GM18505 (cell line): Measurements from ENCODE around the gene AP3B1.
"Not testable (repeated sequence)": the region's sequence is repeated elsewhere in the genome, so short reads cannot be mapped to it uniquely, and the experiment has no call there.

Experiments used
- ATAC-seq: cut with Tn5 transposase; IDR thresholded peaks from one replicate; pipeline ENCODE4 v1.9.1; 2021; ENCODE audit not compliant: unreplicated experiment
- POLR2A ChIP-seq: IDR thresholded peaks from 4 replicates; pipeline ENCODE4 v1.6.1; 2011; ENCODE audit warnings: borderline replicate concordance; ENCODE audit not compliant: insufficient read depth, insufficient read length; ENCODE audit errors: extremely low read depth

AP3B1 gene

DNA sequence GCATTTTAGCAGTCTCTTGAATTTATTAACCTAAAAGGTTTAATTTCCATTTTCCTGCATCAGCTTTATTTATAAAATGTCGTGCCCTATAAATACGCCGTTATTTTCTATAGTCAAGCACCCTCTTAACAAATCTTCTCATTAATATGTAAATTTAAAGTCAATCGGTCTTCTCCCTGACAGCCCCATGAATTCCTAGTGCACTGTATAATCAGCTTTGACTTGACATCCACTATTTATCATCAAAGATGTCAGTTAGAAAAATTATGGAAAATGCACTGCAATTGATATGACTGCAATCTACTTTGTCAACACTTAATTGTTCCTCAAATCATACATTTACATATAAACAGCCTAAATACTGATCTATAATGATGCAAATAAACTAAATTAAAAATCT lies 83.4 kb downstream of the AP3B1 start:
- no peak for ATAC-seq
- no peak for TF ChIP-seq POLR2A

GRCh38 chr5:78204241-78204640 lies 90.3 kb downstream of the AP3B1 start:
- no peak for ATAC-seq
- TF ChIP-seq POLR2A = no peak

DNA sequence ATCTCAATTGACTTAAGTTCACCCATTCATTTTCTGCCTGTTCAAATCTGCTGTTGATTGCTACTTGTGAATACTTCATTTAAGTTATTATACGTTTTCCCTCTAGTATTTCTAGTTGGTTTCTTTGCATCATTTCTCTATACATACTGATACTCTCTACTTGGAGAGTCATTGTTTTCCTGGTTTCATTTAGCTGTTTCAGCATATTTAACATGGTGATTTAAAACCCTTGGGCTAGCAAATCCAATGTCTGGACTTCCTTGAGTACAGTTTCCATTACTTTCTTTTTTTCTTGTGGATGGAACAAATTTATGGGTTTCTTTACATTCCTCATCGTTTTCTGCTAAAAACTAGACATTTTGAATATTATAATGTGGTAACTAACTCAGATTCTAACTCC lies 90.7 kb downstream of the AP3B1 start:
- no peak for ATAC-seq
- no peak for TF ChIP-seq POLR2A

DNA sequence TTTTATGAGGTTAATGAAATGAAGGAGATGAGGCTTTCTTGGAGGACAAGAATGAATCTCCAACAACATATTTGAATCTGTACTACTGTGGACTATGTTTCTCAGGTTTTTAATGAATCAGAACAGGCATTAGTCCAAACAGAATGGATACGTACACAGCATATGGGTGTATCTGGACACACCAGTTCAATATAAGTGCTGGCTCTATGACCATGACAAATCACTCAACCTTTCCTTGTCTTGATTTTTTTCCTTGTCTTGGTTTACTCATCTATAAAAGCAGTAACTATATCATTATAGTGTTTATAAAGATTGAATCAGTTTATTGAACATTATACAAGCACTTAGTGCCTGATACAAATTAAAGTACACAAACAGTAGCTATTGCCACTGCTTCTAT lies 104.1 kb downstream of the AP3B1 start:
- ATAC-seq = no peak
- no peak for TF ChIP-seq POLR2A

- ATAC-seq = not testable (repeated sequence)
Observed at GRCh38 chr5:78188681-78189080, 105.8 kb downstream of the AP3B1 start.

- ATAC-seq = no peak
- TF ChIP-seq POLR2A = no peak
Observed at GRCh38 chr5:78187172-78187571, 107.3 kb downstream of the AP3B1 start.

- TF ChIP-seq POLR2A = no peak
- ATAC-seq = no peak
Observed at GRCh38 chr5:78182838-78183237, 111.7 kb downstream of the AP3B1 start.

GRCh38 chr5:78178356-78178755 lies 116.1 kb downstream of the AP3B1 start:
- no peak for ATAC-seq
- no peak for TF ChIP-seq POLR2A

DNA sequence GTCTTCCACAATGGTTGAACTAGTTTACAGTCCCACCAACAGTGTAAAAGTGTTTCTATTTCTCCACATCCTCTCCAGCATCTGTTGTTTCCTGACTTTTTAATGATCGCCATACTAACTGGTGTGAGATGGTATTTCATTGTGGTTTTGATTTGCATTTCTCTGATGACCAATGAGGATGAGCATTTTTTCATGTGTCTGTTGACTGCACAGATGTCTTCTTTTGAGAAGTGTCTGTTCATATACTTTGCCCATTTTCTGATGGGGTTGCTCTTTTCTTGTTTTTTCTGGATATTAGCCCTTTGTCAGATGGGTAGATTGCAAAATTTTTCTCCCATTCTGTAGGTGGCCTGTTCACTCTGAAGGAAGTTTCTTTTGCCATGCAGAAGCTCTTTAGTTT lies 124.2 kb downstream of the AP3B1 start:
- ATAC-seq = not testable (repeated sequence)

DNA sequence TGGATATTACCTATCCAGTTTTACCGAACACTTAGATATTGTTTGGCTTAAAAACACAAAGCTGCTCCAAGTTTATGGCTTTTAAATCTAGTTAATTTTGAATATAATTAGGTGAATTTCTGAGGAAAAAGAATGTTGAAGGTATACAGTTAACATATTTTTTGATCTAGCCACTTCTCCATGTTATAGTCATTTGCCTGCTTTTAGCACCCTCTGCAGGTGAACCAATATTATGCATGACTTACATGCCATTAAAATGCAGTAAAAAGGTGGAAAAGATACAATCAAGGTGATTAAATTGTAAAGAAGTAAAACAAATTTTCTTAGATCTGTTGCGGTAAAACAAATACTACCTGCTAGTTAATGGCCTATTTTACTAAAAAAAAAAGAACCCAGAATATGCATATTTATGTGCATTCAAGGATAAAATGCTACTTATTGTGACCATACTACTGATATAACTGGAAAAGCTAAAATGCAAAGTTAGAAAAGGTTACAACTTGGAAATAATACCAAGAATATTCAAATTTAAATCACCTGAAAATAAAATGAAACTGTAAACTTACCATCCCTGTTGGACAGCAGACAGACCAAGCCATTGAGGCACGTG lies 132.1 kb downstream of the AP3B1 start:
- no peak for ATAC-seq
- TF ChIP-seq POLR2A = no peak

GRCh38 chr5:78157001-78157400 lies 137.5 kb downstream of the AP3B1 start:
- no peak for ATAC-seq
- no peak for TF ChIP-seq POLR2A

DNA sequence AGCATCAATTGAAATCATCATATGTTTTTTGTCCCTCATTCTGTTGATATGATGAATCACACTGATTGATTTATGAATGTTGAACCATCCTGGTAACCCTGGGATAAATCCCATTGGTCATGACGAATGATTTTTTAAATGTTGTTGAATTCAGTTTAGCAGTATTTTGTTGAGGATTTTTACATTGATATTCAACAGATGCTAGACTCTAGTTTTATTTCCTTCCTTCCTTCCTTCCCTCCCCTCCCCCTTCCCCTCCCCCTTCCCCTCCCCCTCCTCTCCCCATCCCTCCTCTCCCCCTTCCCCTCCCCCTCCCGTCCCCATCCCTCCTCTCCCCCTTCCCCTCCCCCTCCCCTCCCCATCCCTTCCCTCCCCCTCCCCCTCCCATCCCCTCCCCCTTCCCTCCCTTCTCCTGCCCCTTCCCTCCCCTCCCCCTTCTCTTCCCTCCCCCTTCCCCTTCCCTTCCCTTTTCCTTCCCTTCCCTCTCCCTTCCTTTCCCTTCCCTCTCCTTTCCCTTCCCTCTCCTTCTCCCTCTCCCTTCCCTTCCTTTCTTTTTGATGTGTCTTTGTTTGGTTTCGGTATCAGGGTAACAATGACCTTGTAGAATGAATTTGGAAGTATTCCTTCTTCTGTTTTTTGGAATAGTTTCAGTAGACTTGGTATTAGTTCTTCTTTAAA lies 142.8 kb downstream of the AP3B1 start:
- no peak for TF ChIP-seq POLR2A
- no peak for ATAC-seq

DNA sequence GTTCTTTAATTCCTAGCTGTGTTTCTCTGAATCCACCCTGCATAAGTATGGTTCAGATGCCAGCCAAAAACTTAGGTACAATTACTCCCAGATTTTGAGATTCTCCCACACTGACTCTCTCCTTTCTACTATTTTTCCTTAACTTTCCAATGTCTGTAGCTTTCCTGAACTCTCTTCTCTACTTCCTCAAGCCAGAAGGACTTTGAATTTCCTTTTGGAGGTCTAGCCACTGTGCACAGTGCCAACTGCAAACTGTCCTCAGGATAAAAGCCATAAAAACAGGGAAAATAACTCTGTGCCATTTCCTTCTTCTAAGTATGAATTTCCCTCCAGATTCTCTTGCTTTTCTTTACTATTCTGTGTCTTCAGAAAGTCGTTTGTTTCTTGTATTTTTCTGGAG lies 157.2 kb downstream of the AP3B1 start:
- no peak for TF ChIP-seq POLR2A
- ATAC-seq = no peak

- no peak for ATAC-seq
- no peak for TF ChIP-seq POLR2A
Observed at GRCh38 chr5:78133423-78133822, 161.1 kb downstream of the AP3B1 start.

DNA sequence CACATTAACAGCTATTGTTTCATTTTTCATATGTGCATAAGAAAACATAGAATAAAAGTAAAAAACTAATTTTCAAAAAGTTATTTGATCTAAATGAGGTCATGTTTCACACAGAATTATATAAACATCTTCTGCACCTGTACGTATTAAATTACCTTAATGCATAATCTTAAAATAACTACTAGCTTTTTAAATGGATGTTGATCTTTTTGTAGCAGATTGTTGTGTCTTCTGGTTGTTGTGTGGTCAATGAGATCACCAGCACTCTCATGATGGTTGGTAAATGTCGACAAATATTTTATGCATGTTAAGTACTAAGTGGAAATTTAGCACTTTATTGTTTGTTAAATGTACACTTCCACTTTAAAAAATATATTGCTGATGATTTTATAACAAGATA lies 162.0 kb downstream of the AP3B1 start:
- TF ChIP-seq POLR2A = no peak
- ATAC-seq = no peak
